GM18519 (cell line): ENCODE data around the gene TUBG2.
"Not testable (repeated sequence)": the region's sequence is repeated elsewhere in the genome, so short reads cannot be mapped to it uniquely, and the experiment has no call there.

ENCODE experiments used
- ATAC-seq: cut with Tn5 transposase; IDR thresholded peaks from one replicate; pipeline ENCODE4 v1.9.1; 2021; ENCODE audit warnings: mild to moderate bottlenecking, moderate library complexity; ENCODE audit not compliant: unreplicated experiment, low FRiP score

The TUBG2 gene

GRCh38 chr17:42659079-42659931, at the start of gene TUBG2:
TSS of gene TUBG2 (plus strand) at chr17:42659284. CDS start at chr17:42659504, 220 bp downstream.
- ATAC-seq, result no peak

GRCh38 chr17:42609814-42610801, 49.0 kb upstream of the TUBG2 start:
- ATAC-seq, result not testable (repeated sequence)

GRCh38 chr17:42612013-42612412, 47.1 kb upstream of the TUBG2 start:
- no peak for ATAC-seq

GRCh38 chr17:42613699-42614295, 45.3 kb upstream of the TUBG2 start:
- ATAC-seq, result no peak

- no peak for ATAC-seq
These were observed 41.1 kb upstream of the TUBG2 start for GRCh38 chr17:42617956-42618431.

GRCh38 chr17:42618442-42619150, 40.5 kb upstream of the TUBG2 start:
- peak; percentile 47 for ATAC-seq

- not testable (repeated sequence) for ATAC-seq
These were observed 37.1 kb upstream of the TUBG2 start for GRCh38 chr17:42621987-42622386.

GRCh38 chr17:42623271-42623670, 35.8 kb upstream of the TUBG2 start:
- ATAC-seq, result no peak

GRCh38 chr17:42623732-42624596, 35.1 kb upstream of the TUBG2 start:
- ATAC-seq, result no peak

GRCh38 chr17:42627032-42627764, 31.9 kb upstream of the TUBG2 start:
- not testable (repeated sequence) for ATAC-seq

GRCh38 chr17:42629411-42630009, 29.6 kb upstream of the TUBG2 start:
- no peak for ATAC-seq

GRCh38 chr17:42632949-42633444, 26.1 kb upstream of the TUBG2 start:
- no peak for ATAC-seq

- ATAC-seq, result no peak
These were observed 19.5 kb upstream of the TUBG2 start for GRCh38 chr17:42639525-42640113.

GRCh38 chr17:42640121-42640520, 19.0 kb upstream of the TUBG2 start:
- ATAC-seq, result no peak

GRCh38 chr17:42642336-42642735, 16.7 kb upstream of the TUBG2 start:
- no peak for ATAC-seq

GRCh38 chr17:42647778-42648177, 11.3 kb upstream of the TUBG2 start:
- no peak for ATAC-seq

GRCh38 chr17:42651392-42651791, 7.7 kb upstream of the TUBG2 start:
- ATAC-seq, result no peak
